Loucy (cell line): Measurements from ENCODE around the gene PRCD.

Experiments used
- H2AFZ ChIP-seq: fragments of 200-600 bp; sonication (generic); 2 replicates; pipeline ENCODE4 v1.6.0; 2016; ENCODE audit warnings: antibody characterized with exemption, mild to moderate bottlenecking, low read length, moderate library complexity
- H3F3A ChIP-seq: fragments of 200-600 bp; 2 replicates; pipeline ENCODE4 v1.6.0; 2016; ENCODE audit warnings: antibody characterized with exemption, low read depth, mild to moderate bottlenecking
- H3K27me3 ChIP-seq: fragments of 200-600 bp; sonication (generic); 2 replicates; pipeline ENCODE4 v1.6.1; 2014; ENCODE audit warnings: low read length, mild to moderate bottlenecking; ENCODE audit not compliant: insufficient read depth, poor library complexity, severe bottlenecking
- H3K36me3 ChIP-seq: fragments of 200-600 bp; sonication (generic); 2 replicates; pipeline ENCODE4 v1.6.1; 2016; ENCODE audit warnings: low read length; ENCODE audit not compliant: insufficient read depth
- H3K4me1 ChIP-seq: fragments of 200-600 bp; sonication (generic); 2 replicates; pipeline ENCODE4 v1.5.1; 2014; ENCODE audit warnings: low read length, mild to moderate bottlenecking; ENCODE audit not compliant: insufficient read depth, poor library complexity, severe bottlenecking
- H3K4me2 ChIP-seq: fragments of 200-600 bp; sonication (generic); 2 replicates; pipeline ENCODE4 v1.6.0; 2014; ENCODE audit warnings: antibody characterized with exemption, low read length, low read depth, mild to moderate bottlenecking; ENCODE audit not compliant: poor library complexity, severe bottlenecking
- H3K4me3 ChIP-seq: fragments of 200-600 bp; sonication (generic); 2 replicates; pipeline ENCODE4 v1.5.1; 2014; ENCODE audit warnings: low read length, mild to moderate bottlenecking, mixed read lengths; ENCODE audit not compliant: poor library complexity, severe bottlenecking
- H3K79me2 ChIP-seq: fragments of 200-600 bp; sonication (generic); 2 replicates; pipeline ENCODE4 v1.6.1; 2014; ENCODE audit warnings: low read length; ENCODE audit not compliant: insufficient read depth
- H3K9ac ChIP-seq: fragments of 200-600 bp; sonication (generic); 2 replicates; pipeline ENCODE4 v1.6.0; 2014; ENCODE audit warnings: mild to moderate bottlenecking, low read depth, low read length, moderate library complexity; ENCODE audit not compliant: poor library complexity, severe bottlenecking
- H3K9me2 ChIP-seq: fragments of 200-600 bp; sonication (generic); replicated peaks from 2 replicates; pipeline ENCODE4 v1.6.1; 2016; ENCODE audit warnings: low read depth, low read length, mixed read lengths
- H3K9me3 ChIP-seq: fragments of 200-600 bp; sonication (generic); 2 replicates; pipeline ENCODE4 v1.6.1; 2014; ENCODE audit warnings: mild to moderate bottlenecking, antibody characterized with exemption, low read length, low read depth; ENCODE audit not compliant: insufficient read depth
- H4K20me1 ChIP-seq: fragments of 200-600 bp; sonication (generic); 2 replicates; pipeline ENCODE4 v1.6.0; 2014; ENCODE audit warnings: antibody characterized with exemption, low read length, mild to moderate bottlenecking; ENCODE audit not compliant: insufficient read depth, poor library complexity, severe bottlenecking
- EZH2phosphoT487 ChIP-seq: fragments of 200-600 bp; IDR thresholded peaks from 2 replicates; pipeline ENCODE4 v1.6.1; 2018; ENCODE audit warnings: antibody characterized with exemption, mild to moderate bottlenecking, moderate library complexity, borderline replicate concordance
- TF ChIP-seq, protein P1 (sequence below): fragments of 200-600 bp; sonication (generic); conservative IDR thresholded peaks from 2 replicates; pipeline ENCODE4 v1.5.1; 2014; ENCODE audit warnings: mild to moderate bottlenecking, antibody characterized with exemption, low read length

Gene PRCD, protein sequence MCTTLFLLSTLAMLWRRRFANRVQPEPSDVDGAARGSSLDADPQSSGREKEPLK

DNA sequence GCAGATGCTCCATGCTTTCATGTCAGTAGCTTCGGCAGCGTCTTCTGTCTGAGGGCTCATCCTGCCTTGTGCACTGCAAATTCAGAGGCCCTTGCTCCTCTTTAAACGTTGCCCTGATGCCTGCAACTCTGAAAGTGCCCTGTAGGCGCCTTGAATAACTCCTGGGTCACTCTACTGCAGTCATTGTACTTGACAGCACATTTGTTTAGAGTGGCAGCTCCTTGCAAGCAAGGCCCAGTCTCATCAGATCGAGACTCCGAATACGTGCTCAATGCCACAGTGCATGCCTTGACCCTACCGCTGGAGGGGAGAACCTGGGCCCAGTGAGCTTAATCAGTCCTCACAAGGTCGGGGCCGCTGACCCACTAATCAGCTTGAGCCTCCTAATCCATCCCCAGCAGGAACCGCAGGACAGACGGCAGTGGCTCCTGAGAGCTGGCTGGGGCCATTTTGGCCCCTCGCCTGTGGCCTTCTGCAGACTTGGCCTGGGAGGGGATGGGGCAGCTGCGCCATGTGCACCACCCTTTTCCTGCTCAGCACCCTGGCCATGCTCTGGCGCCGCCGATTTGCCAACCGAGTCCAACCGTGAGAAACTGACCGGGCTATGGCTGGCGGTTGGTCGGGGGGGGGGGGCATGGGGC is at the start of gene PRCD:
Gene PRCD (plus strand): TSS at position 414 of the 641 bp plus-strand sequence. CDS start 98 bp downstream, at position 512.
- no peaks in the 10 kb centered on the region for H4K20me1 ChIP-seq
- H3K4me3 ChIP-seq = peak within 1 kb of the TSS; percentile 45
- peaks cover 43% of the 10 kb centered on the region for H3K4me1 ChIP-seq
- H2AFZ ChIP-seq = no peak within 1 kb of the TSS
- H3K9ac ChIP-seq = peak within 1 kb of the TSS; percentile 60
- H3F3A ChIP-seq = no peaks in the 10 kb centered on the region
- H3K79me2 ChIP-seq = no peaks in the 10 kb centered on the region; the same call in 1 of the 2 replicates
- H3K9me3 ChIP-seq = no peaks in the 10 kb centered on the region
- H3K36me3 ChIP-seq = no peaks in the 10 kb centered on the region
- TF ChIP-seq, protein P1, sequence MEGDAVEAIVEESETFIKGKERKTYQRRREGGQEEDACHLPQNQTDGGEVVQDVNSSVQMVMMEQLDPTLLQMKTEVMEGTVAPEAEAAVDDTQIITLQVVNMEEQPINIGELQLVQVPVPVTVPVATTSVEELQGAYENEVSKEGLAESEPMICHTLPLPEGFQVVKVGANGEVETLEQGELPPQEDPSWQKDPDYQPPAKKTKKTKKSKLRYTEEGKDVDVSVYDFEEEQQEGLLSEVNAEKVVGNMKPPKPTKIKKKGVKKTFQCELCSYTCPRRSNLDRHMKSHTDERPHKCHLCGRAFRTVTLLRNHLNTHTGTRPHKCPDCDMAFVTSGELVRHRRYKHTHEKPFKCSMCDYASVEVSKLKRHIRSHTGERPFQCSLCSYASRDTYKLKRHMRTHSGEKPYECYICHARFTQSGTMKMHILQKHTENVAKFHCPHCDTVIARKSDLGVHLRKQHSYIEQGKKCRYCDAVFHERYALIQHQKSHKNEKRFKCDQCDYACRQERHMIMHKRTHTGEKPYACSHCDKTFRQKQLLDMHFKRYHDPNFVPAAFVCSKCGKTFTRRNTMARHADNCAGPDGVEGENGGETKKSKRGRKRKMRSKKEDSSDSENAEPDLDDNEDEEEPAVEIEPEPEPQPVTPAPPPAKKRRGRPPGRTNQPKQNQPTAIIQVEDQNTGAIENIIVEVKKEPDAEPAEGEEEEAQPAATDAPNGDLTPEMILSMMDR = no peak; the same call in 1 of the 2 replicates
- no peak for TF ChIP-seq EZH2phosphoT487
- no peaks in the 10 kb centered on the region for H3K27me3 ChIP-seq
- no peaks in the 10 kb centered on the region for H3K9me2 ChIP-seq
- peak within 1 kb of the TSS; percentile 42 for H3K4me2 ChIP-seq

DNA sequence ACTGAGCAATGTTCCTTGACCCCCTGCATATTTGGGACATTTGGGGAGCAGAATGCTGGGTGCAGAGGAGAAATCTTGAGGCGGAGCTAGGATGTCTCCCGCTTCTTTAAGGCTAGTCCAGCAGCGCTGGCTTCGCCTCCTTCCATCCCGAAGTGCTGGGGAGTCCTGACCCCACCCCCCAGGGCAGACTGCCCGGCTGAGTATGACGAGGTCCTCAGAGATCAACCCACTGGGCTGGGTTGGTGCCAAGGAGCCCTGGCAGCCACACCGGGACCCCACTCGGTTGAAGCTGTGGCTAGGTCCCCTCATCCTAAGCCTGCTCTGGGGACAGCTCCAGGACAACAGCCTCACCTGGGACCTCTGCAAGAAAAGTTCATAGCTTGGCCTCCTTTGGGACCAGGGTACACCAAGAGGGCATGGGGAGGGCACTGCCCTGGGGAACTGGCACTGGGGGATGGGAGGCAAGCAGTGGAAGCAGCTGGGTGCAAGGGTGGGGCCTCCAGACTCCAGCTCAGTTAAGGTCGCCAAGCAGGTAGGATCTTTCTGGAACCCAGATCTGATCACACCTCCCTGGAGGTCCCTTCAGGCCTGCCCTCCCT is 49.6 kb upstream of the PRCD start:
- H3K79me2 ChIP-seq = no peaks in the 10 kb centered on the region
- TF ChIP-seq, protein P1 = no peak
- TF ChIP-seq EZH2phosphoT487 = no peak
- no peaks in the 10 kb centered on the region for H3K9me2 ChIP-seq
- no peaks in the 10 kb centered on the region for H3F3A ChIP-seq
- no peaks in the 10 kb centered on the region for H3K9me3 ChIP-seq
- H4K20me1 ChIP-seq = no peaks in the 10 kb centered on the region
- no peak overlapping the region for H3K4me2 ChIP-seq
- no peak overlapping the region for H3K9ac ChIP-seq
- no peaks in the 10 kb centered on the region for H3K36me3 ChIP-seq
- H2AFZ ChIP-seq = no peak overlapping the region
- peaks cover 19% of the 10 kb centered on the region for H3K4me1 ChIP-seq
- H3K4me3 ChIP-seq = no peak overlapping the region
- H3K27me3 ChIP-seq = no peaks in the 10 kb centered on the region

DNA sequence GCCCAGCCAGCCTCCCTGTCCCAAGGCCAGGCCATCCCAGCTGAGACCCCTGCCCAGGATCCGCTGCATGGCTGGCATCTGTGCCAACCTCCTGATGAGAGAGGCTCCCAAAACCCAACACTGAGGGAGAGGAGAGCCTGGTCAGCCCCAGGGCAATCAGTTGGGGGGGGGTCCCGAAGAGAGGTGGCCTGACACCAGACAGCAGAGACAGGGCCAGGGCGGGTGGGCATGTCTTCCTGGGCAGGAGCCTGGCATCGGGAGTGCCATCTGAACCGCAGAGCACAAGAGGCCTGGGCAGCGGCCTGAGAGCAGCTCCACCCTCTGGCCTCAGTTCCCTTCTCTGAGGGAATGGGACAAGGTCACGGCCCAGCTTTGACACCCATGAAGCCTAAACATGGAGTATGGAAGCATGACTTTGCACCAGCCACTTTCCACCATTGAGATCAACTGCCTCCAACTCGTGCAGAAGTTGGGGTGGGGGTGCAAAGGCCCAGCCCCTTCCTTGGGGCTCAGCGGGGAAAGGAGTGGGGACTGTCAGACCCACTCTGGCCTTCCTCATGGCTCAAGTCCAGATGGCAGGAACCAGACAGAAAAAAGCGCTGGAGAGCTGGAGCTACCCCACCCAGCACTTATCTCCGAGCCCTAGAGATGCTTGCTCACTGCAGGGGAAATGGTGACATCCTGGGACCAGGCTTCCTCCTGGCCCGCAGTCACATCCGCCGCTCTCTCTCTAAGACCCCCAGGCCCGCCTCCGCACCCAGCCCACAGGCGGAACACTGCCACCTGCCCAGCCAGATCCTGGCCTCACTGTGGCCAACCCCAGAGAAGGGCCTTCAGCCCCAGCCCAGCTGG is 48.3 kb upstream of the PRCD start:
- Histone ChIP-seq H3K9me3 (no peaks in the 10 kb centered on the region), H3K4me2 (no peak overlapping the region), H3K79me2 (no peaks in the 10 kb centered on the region), H3K4me3 (no peak overlapping the region), H3K36me3 (no peaks in the 10 kb centered on the region), H2AFZ (no peak overlapping the region), H3F3A (no peaks in the 10 kb centered on the region), H4K20me1 (no peaks in the 10 kb centered on the region), H3K4me1 (peaks cover 19% of the 10 kb centered on the region), H3K27me3 (no peaks in the 10 kb centered on the region), H3K9me2 (no peaks in the 10 kb centered on the region), H3K9ac (no peak overlapping the region)
- no peak for TF ChIP-seq EZH2phosphoT487
